Measurements from ENCODE around the gene VPS41.

- no peak for TF ChIP-seq POLR2A (IDR thresholded peaks at IDR 0.05; ENCODE audit: low read length)
- no peak for TF ChIP-seq GATA1 (IDR thresholded peaks at IDR 0.05; ENCODE audit: low read depth, low read length)
Observed at GRCh38 chr7:38916396-38916795, 7.4 kb upstream of the VPS41 start.

All from erythroblast (primary cell).